HG03108 (cell line): Measurements from ENCODE around the gene PASK.
"Not testable (repeated sequence)": the region's sequence is repeated elsewhere in the genome, so short reads cannot be mapped to it uniquely, and the experiment has no call there.

Source experiments
- ATAC-seq: cut with Tn5 transposase; IDR thresholded peaks from one replicate; pipeline ENCODE4 v1.9.1; 2021; ENCODE audit warnings: moderate library complexity; ENCODE audit not compliant: unreplicated experiment

The PASK gene

DNA sequence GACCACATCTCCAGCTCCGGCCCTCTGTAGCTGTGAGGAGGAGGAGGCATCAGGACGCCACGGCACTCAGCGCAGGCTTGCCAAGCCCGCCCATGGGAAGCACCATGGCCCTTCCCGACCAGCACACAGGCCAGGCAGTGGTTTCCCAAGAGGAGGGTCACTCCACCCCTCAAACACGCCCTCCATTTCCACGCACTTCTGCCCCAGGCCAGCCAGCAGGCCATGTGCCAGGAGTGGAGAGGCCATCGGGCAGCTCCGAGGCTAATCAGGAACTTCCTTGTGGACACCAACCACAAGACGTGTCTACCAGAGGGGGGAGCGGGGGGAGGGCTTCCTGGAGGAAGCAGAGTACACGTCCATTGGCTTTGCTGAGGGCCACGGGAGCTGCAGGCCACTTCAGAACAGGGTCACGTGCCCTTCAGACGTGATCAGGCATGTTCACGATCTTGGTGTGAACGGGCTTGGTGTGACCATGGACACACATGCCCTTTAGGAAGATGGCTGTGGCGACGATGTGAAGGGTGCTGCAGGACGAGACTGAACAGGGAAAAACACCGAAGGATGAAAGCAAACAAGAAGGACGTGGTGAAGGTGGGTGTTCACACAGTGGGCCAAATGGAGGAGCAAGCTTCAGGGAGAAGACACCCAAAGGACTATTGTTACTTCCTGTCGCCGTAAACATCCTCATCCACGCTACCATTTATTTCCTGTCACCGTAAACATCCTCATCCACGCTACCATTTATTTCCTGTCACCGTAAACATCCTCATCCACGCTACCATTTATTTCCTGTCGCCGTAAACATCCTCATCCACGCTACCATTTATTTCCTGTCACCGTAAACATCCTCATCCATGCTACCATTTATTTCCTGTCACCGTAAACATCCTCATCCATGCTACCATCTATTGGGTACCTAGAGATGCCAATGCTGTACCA lies 40.7 kb downstream of the PASK start:
- ATAC-seq = no peak

DNA sequence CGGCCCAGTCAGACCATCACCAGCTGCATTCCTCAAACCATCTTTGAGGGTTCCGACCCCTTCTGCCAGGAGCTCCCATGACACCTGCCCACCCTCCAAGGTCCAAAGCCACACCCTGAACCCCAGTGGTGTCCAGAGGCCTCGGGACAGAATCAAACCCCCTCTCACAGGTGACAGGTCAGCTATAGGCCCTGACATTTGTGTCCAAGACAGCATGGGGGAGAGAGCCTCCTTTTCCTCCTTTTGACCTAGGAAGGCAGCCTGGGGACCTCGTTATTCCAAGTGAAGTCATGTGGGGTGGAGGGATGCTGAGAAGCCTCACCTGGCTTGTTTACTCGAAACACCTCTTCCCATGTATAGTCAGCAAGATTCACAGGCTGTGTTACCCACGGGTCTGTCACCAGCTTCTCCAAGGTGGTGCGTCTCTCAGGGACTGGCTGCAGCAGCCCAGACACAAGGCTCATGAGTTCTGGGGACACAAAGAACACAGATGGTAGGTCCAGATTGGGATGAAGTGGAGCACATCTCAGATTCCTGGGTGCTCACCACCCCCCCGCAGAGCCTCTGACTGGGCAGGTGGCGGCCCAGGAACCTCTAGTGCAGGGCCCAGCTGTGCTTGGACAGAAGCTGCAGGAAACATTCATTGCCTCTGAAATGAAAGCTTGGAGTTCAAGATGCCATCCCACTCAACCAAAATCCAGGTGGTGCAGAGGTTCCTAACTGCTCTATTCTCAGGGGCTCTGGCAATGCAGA lies 42.1 kb downstream of the PASK start:
- no peak for ATAC-seq

DNA sequence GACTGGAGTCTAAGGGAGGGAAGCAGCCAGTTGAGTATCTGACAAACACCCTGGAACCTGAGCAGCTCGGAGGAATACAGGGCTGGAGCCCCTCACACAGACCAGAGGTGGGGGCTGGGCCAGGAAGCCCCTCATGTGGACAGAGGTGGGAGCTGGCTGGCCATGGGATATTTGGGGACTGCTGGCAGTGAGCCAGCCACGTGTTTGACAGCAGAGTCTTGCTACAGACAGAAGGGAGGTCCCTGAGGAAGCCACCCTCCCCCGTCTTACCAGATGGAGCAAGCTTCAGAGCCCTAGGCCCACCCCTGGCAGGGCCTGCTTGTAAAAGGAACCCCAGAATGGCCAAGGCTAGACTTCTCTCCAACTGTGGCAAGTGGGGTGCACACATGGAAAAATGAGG lies 43.6 kb downstream of the PASK start:
- no peak for ATAC-seq

DNA sequence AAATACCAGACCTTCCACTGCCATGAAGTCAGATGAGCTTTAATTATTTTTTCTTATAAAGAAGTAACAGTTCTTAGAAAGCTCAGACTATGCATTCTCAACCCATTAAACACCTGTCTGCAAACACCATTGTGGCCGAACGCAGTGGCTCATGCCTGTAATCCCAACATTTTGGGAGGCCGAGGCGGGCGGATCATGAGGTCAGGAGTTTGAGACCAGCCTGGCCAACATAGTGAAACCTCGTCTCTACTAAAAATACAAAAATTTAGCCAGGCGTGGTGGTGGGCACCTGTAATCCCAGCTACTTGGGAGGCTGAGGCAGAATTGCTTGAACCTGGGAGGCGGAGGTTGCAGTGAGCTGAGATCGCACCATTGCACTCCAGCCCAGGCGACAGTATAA lies 44.7 kb downstream of the PASK start:
- not testable (repeated sequence) for ATAC-seq

DNA sequence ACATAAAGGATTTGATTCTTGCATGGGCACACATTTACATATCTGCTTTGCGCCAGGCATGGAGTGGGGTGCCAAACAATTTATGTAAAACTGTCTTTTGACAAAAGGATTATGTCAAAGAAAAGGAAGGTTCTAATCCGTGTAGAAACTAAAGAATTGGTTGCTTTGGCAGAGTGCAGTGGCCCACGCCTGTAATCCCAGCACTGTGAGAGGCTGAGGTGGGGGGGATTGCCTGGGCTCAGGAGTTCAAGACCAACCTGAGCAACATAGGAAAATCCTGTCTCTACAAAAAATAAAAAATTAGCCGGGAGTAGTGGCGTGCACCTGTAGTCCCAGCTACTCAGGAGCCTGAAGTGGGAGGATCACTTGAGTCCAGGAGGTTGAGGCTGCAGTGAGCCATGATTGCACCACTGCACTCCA lies 46.1 kb downstream of the PASK start:
- ATAC-seq = no peak

DNA sequence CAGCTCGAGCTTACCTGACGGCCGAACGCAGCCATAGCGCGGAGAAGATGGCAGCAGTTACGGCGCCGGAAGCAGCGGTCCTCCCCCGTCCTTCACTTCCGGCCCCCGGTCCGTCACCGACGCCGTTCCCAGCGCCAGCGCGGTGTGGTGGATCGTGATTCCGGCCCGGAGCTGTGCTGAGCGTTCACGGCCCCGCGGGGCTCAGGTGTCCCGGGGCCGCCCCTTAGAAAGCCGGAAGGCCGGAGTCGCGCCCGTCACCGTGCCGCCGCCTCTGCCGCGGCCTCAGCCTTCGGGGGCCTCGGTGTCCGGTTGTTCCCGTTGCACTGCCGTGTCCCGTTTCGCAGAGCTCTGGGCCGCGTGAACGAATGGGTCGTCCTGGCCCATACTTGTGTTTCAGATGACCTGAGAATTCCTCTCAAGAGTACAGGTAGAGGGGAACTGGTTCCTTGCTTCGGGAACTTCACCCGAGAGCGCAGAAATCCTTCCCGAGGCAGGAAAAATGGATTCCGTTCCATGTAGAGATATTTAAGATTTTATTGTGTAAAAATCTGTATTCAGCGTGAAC lies 47.0 kb downstream of the PASK start, which contains the start of gene MTERF4:
MTERF4 (minus strand) TSS at position 49 of the 565 bp plus-strand sequence; CDS start at position 35, 14 bp downstream.
- peak; percentile 87 for ATAC-seq

DNA sequence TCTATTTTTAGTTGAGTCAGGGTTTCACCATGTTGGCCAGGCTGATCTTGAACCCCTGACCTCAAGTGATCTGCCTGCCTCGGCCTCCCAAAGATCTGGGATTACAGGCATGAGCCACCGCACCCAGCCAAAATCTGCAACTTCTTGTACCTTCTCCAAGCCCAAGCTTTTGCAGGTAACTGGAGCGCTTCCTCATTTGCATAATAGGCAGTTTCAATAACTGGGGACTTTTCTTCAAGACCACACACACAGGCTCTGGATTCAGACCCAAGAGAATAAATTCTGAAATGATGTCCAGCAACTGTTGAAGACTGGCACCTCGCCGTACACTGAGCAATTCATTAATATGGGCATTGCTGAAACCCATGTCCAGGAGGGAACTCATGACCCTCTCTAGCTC lies 50.0 kb downstream of the PASK start:
- ATAC-seq = no peak

DNA sequence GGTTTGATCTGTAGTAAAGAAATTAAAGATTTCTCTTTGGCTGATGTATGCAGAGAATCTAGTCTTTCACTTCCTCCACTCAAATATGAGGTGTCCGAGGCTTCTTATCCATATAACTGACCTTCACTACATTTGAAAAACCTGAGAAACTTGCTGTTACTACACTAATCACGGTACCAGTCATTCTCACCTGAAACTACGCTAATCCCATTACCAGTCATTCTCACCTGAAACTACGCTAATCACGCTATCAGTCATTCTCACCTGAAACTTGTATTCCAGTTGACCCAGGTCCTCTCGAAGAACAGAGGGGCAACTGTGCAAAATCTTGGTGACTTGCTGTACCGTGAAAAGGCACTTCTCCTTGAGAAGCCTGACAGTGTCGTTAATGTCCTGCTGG lies 52.3 kb downstream of the PASK start:
- ATAC-seq = peak; percentile 37

DNA sequence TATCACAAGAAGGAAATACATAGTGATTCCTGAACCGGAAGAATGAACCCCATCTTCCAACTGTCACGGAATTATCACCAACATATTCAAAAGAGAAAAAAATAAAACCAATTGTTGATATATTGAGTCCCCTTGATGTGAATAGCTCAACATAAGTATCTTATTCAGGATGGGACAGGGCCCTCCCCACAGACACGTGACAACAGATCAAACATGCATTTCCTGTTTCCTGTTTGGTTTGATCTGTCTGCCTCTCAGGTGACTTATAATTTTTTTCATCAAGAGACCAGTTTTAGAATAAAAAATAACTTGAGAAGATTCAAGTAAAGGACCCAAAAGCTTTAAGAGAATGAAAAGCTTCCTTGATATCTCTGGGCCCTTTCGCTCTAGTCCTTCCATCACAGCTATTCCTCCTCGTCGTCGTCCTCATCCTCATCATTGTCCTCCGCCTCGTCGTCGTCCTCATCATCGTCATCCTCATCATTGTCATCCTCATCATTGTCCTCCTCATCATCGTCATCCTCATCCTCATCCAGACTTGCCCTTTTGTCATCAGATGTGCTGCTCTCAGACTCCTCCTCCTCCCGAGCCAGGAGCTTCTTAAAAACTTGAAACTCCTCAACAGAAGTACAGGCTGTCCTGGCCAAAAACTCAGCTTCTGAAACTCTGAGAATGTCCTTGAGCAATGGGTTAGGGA lies 53.5 kb downstream of the PASK start:
- ATAC-seq = no peak

DNA sequence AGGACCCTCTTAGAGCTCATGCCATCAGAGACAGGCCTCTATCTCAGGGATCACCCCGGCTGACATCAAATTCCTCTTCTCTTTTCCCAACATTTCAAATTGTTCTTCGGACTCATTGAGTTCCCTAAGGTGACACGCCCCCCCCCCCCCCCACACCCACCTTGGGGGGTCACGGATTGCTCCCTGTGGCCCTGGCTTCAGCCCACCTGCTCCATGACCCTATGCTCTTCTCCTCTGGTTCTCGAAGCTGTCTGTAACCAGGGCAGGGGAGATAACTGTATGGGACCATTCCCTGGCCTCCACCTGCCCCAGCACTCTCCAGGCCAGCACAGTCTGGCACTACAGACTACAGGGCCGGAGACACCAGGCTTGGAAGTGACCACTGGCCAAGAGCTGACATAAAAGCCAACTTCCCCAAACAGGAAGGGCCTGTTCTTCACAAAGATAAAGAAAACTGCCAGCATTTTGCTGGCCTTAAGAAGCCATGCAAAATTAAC lies 54.3 kb downstream of the PASK start:
- no peak for ATAC-seq

DNA sequence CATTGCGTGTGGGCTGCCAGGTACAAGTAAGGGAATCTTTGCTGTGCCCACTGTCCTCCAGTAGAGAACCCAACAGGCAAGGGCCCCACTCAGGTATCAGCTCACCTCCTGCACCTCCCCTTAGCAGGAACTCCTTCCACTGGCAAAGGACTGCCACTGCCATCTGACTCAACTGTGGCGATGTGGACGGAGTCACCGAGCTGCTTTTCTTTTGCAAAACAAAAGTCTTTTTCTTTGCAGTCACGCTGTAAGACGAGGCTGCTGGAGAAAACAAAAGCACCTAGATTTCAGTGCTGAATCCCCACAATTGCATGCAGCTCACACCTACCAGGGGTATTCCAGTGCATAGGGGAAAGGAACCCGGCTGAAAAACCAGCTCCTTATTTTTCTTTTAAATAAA lies 55.1 kb downstream of the PASK start:
- no peak for ATAC-seq

DNA sequence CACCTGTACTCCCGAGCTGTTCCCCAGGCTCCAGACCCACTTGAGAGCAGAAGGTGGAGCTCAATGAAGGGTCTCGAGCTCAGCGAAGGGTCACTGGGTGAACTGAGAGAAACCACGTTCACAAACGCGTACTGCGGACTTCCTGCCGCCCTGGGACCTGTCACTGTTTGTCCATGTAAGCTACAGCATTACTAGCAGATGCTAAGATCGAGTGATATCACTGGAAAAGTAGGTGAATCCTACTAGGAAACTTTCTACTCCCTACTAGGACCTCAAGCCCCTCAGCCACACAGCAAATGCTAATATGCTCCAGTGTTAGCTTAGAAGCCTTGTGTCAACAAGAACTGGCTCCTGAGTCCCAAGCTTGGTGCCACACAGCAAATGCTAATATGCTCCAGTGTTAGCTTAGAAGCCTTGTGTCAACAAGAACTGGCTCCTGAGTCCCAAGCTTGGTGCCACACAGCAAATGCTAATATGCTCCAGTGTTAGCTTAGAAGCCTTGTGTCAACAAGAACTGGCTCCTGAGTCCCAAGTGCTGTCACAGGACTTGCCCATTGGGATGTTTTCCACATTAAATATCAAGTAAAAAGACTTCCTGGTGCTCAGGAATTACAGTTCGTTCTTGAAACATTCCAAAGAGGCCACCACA lies 56.0 kb downstream of the PASK start:
- ATAC-seq = not testable (repeated sequence)

DNA sequence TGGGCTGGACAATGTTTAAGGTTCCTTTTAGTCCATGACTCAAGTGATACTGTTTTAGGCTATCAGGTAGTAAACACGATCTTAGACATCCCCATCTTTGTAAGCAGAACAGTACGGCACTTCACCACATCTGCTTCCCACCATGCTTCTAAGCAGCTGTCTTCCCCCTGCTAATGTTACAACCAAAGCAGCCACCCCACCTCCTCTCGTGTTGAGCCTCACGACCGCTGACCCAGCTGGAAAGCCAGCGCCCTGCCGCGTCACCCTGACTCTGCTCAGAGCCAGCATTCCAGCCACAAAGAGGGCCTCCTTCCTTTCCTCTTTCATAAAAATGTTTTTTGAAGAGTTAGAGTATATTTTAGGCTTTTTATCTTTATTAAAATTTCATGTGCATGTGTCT lies 56.6 kb downstream of the PASK start:
- ATAC-seq = no peak

DNA sequence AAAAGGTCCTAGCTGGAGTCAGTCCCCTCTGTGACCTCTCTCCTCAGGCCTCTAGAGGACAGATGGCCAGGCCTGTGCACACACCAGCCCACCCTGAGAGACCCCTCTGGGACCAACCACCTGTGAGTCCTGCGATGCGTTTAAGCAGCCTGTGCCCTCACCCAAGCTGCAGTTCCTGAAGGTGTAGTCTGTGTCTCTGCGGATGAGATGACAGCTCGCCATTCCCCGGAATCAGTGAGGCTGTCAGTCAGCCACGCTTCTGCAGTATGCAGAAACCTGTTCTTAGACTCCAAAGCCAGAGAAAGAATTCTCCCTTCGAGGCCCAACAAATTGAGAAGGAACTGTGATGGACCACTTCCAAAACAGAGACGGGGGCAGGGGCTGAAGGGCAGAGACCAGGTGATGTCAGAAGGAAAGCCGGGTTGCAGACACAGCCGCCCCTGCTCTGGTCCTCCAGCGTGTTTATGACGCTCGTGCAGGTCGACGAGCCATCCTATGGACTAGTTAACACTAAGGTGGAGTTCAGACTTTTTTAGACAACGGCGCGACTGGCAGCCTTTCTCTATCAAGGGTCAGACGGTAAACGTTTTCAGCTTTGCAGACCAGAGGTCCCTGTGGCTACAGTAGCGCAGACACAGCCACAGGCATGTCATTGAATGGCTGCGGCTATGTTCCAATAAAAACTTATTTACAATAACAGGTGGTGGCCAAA lies 57.4 kb downstream of the PASK start:
- ATAC-seq = no peak

DNA sequence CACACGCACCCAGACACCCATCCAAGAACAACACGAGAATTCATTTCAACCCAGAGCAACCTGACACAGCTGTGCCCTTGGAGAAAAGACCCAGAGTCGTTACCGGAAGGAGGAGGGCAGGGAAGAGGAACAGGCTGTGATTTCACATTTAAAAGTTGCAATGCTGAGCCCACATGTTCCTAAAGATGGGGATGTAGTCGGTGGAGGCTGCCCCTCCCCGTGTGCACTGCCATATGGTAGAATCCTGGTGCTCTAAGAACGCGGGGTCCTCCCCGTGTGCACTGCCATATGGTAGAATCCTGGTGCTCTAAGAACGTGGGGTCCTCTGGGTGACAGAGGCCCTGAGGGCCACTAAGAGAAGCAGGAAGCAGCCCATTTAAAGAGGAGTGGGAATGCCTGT lies 58.1 kb downstream of the PASK start:
- ATAC-seq = no peak

DNA sequence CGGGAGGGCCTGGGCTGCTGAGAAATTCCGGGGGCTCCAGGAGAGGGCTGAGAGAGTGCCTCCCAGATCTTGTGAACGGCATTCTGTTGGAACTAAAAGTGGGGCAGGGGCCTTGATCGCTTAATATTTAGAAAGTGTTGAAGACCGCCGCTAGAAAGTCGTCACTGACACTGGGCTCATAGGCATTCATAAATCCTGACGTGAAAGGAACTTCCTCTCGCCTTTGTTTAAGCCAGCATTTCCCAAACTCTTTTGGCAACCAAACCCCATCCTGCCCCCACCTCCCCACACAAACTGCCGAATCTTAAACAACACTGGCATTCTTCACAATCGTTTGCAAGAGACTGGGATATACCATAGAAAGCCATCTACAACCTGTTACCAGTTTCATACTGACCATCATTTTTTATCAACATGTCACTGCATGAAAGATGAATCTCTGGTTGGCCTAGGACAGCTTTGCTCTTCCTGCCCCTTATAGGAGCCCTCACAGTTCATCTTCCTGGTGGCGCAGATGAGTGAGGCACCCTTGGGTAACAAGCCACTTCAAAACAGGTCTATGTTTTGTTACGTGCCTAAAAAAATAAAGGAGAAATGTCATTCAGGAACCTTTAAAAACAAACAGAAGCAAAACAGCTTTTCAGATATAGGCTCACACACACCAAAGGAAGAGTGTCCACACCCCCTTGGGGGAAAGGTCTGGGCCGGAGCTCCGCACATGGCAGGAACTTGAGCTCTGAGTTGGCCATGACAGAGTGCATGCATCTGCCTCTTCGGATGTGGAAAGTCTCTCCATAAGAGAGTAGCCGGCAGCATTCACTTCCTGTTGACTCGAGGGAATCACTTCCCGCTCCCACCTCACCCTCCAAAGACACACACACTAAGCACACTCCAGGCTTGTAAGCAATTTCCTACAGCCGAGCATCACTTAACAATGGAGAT lies 60.2 kb downstream of the PASK start:
- no peak for ATAC-seq

DNA sequence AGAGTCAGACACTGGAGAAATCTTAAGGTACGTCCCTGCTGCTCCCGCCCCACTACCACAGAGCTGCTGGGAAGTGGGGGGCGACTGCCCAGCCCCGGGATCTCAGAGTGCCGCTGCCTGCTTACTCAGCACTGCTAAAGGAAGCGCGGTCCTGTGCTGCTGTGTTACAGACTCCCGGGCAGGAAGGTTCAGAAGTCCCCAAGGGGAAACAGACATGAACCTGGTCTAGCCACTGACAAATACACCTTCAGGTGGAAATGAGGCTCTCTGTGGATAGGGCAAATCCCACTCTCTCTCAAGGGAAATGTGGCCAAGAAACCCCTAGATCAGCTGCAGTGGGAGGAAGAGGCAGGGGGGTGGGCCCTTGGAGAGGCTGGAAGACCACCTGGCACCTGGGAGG lies 60.9 kb downstream of the PASK start:
- ATAC-seq = no peak

DNA sequence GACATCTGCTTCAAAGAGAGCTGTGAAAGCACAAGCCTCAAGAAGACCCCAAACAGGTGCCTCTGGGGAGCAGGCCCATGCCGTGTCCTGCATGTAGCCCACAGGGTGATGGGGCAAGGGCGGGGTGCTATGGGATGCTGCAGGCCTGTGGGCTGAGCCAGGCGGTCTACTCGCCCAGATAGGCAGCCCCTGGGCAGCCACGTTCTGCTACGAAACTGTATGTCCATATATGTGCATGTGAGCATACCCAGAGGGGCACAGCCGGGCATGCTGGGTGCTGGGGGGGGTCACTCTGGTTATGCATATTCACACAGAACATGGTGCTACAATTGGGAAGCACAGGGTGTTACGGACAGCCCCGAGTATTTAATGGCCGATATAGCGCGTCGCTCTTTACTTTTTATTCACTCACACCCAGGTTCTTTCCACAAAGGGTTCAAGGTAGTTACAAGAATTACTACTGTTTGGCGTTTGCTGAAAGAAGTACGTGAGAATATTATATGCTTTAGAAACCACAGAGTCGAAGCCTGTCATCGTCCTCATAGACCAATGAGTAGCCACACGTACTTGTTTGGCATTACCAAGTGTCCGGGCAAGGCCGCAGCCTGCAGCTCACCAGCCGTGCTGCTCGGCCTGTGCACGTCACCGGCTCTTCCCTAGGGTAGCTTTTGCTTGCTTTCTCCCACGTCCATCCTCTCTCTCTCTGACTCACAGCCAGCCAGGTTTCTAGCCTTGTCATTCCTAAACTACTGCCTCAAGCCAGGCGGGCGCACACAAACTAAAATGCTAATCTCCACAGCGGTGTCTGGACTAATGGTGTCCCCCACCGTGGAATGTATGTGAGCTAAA lies 61.6 kb downstream of the PASK start:
- peak; percentile 48 for ATAC-seq
